Endothelial cell of umbilical vein (primary cell): ENCODE data around the gene C19orf73. TPM values are rescaled to one million over a fixed set of nuclear protein-coding genes. Genes with fewer than 3 reads are reported as not detected.
A peak's percentile ranks its signal among the peaks of the same experiment; 100 is the strongest.

ENCODE experiments used
- BruUV-seq: library from RNA; stranded (reverse); fragments of 400-500 nt; replicated peaks from 2 replicates; lab custom pipeline; 2021; lab: Mats Ljungman, UMichigan
- CTCF ChIA-PET: fragments of 300-600, 350-600 bp; sonication (Branson Sonifier 250); formaldehyde crosslinking; loops from one replicate; lab custom pipeline; 2021; ENCODE audit warnings: antibody characterized with exemption, inconsistent platforms; lab: Charles Lee
- POLR2A ChIA-PET: fragments of 300-600, 350-600 bp; sonication (Branson Sonifier 250); formaldehyde crosslinking; loops from one replicate; lab custom pipeline; 2021; ENCODE audit warnings: antibody characterized with exemption, inconsistent platforms; lab: Charles Lee
- DNase-seq: peaks from one replicate; pipeline ENCODE4 v3.0.0-alpha.2; 2011; ENCODE audit warnings: low read depth, low spot score
- FAIRE-seq: peaks from 2 replicates; lab custom pipeline; 2011; peaks lifted over from hg19 to GRCh38; lab: Jason Lieb, UNC
- H2AFZ ChIP-seq: 2 replicates; pipeline ENCODE4 v1.6.0; 2012; ENCODE audit warnings: low read depth, low read length, control low read depth, inconsistent platforms
- H3K27ac ChIP-seq: 2 replicates; pipeline ENCODE4 v1.5.1; 2011; ENCODE audit warnings: low read depth, mild to moderate bottlenecking, control low read depth, low read length, moderate library complexity; ENCODE audit not compliant: insufficient read depth
- H3K27me3 ChIP-seq, 2 experiments: 2 replicates each; pipeline versions ENCODE4 v1.6.0 to v1.6.1; 2011; ENCODE audit warnings: low read length in 2 of 2, mixed read lengths in 1 of 2; ENCODE audit not compliant: control insufficient read depth in 2 of 2, insufficient read depth in 2 of 2
- H3K36me3 ChIP-seq, 2 experiments: 2 replicates in 1 of 2; 3 replicates in 1 of 2; pipeline ENCODE4 v1.5.1; 2011; ENCODE audit warnings: low read length in 2 of 2, mild to moderate bottlenecking in 1 of 2, moderate library complexity in 1 of 2; ENCODE audit not compliant: control insufficient read depth in 2 of 2, insufficient read depth in 2 of 2; ENCODE audit errors: extremely low read depth in 1 of 2
- H3K4me1 ChIP-seq: 3 replicates; pipeline ENCODE4 v1.5.1; 2011; ENCODE audit warnings: mild to moderate bottlenecking, low read length; ENCODE audit not compliant: control insufficient read depth, insufficient read depth; ENCODE audit errors: extremely low read depth
- H3K4me2 ChIP-seq: 2 replicates; pipeline ENCODE4 v1.6.1; 2011; ENCODE audit warnings: low read length, control low read depth, mixed read lengths; ENCODE audit not compliant: insufficient read depth
- H3K4me3 ChIP-seq, 3 experiments: fragments of 200-600 bp in 1 of 3; sonication (generic), shearing (Covaris generic) in 1 of 3; replicated peaks in 1 of 3; 2 replicates each; pipeline ENCODE4 v1.5.1; 2011 to 2016; ENCODE audit warnings: control low read depth in 3 of 3, low read length in 3 of 3, mild to moderate bottlenecking in 2 of 3, inconsistent platforms in 1 of 3, low read depth in 1 of 3, moderate library complexity in 1 of 3; ENCODE audit not compliant: insufficient read depth in 1 of 3
- H3K79me2 ChIP-seq: 2 replicates; pipeline ENCODE4 v1.6.0; 2012; ENCODE audit warnings: low read length, inconsistent platforms; ENCODE audit not compliant: control insufficient read depth, insufficient read depth
- H3K9ac ChIP-seq: replicated peaks from 2 replicates; pipeline ENCODE3; 2011; ENCODE audit warnings: low read length, control low read depth; ENCODE audit not compliant: insufficient read depth; ENCODE audit errors: extremely low read depth
- H3K9me1 ChIP-seq: replicated peaks from 3 replicates; pipeline ENCODE4 v1.6.0; 2011; ENCODE audit warnings: mild to moderate bottlenecking, low read length; ENCODE audit not compliant: control insufficient read depth, insufficient read depth; ENCODE audit errors: extremely low read depth
- H3K9me3 ChIP-seq: replicated peaks from 2 replicates; pipeline ENCODE4 v1.5.1; 2012; ENCODE audit warnings: low read length, inconsistent platforms; ENCODE audit not compliant: control insufficient read depth, insufficient read depth
- H4K20me1 ChIP-seq: replicated peaks from 2 replicates; pipeline ENCODE3; 2011; ENCODE audit warnings: mild to moderate bottlenecking, low read length; ENCODE audit not compliant: control insufficient read depth, insufficient read depth; ENCODE audit errors: extremely low read depth
- EZH2 ChIP-seq: IDR thresholded peaks from 2 replicates; pipeline ENCODE4 v1.6.1; 2012; ENCODE audit warnings: borderline replicate concordance, low read depth, mild to moderate bottlenecking, moderate library complexity, low read length, inconsistent platforms; ENCODE audit not compliant: severe bottlenecking
- POLR2A ChIP-seq: IDR thresholded peaks from 2 replicates; pipeline ENCODE4 v1.6.1; 2012; ENCODE audit warnings: low read depth, mild to moderate bottlenecking, control low read depth, low read length
- POLR2AphosphoS5 ChIP-seq: IDR thresholded peaks from 2 replicates; pipeline ENCODE4 v1.6.1; 2012; ENCODE audit warnings: low read depth, mild to moderate bottlenecking, control low read depth, low read length, moderate library complexity; ENCODE audit not compliant: insufficient read depth
- dilution Hi-C: fragments of 300-500 bp; cut with MboI; formaldehyde crosslinking; loops from one replicate; pipeline ENCODE4 v1.15.0; 2019; ENCODE audit warnings: low sequenced_read_pairs; ENCODE audit not compliant: extremely low pct_ligation_motif_present
- intact Hi-C: fragments of 100-400 bp; cut with micrococcal nuclease; formaldehyde crosslinking; loops from one replicate; pipeline ENCODE4 v1.10.0; 2022
- polyA plus RNA-seq, 4 experiments: library from polyadenylated mRNA; depleted of rRNA in 3 of 4; stranded (reverse) in 3 of 4; unstranded in 1 of 4; fragments of >200 nt; gene quantifications; 2 replicates each; pipeline versions ENCODE4 v1.2.1 to v1.2.3, GENCODE V29; 2011 to 2012; ENCODE audit warnings: missing spikeins in 1 of 4
- total RNA-seq: library from RNA; stranded (reverse); gene quantifications from 2 replicates; pipeline ENCODE4 v1.2.3, GENCODE V29; 2021
- TF ChIP-seq, protein P1 (sequence below), 2 donors: IDR thresholded peaks; 1 replicate in 1 of 2; 2 replicates in 1 of 2; pipeline ENCODE4 v1.5.1; 2011; ENCODE audit warnings: low read length in 2 of 2, mild to moderate bottlenecking in 2 of 2, moderate library complexity in 2 of 2, control low read depth in 1 of 2, inconsistent platforms in 1 of 2, low read depth in 1 of 2; ENCODE audit not compliant: insufficient read depth in 1 of 2; ENCODE audit errors: extremely low read depth in 1 of 2

The C19orf73 gene
- total and polyA plus RNA-seq, 2 donors (not counting 3 experiments of a cell fraction or from before 2014, with no cell fraction given), result 1.8 TPM; not detected in 1

DNA sequence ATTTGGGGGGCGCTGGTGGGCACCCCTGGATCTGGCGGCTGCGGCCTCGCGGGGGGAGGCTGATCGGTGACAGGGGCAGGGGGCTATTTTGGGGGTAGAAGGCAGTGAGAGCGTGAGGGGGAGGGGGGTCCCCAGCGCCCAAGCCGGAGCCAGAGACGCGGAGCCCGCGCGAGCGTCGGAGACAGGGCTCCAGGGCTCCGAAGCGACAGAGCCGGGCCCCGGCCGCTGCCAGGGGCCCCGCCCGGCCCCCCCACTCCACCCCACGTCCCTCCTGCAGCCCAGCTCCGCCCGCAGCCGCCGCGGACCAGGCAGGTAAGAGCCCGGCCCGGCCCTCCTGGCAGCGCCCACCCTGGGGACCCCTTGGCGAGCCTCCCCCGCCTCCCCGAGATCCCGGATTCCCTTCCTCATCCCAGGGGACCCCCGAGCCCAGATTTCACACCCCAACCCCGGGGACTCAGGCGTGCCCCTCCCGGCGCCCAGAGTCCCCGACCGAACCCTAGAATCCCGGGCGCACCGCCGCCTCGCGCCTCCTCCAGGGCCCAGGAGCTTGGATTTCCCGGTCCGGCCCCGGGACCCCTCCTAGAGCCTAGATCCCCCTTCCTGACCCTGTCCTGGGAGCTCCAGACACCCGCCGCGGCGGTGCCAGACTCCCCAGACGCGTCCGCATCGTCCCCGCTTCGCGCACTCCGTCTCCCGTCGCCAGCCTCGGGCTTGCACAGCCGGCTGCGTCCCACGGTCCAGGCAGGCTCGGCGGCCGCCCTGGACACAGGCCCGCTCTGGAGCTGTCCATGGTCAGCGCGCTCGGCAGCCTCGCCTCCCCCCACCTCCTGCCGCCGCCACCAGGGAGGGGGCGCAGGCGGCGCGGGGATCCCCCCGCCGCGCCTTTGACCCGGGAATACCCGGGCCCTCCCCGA is 725 bp upstream of the C19orf73 start, which contains the start of gene PPFIA3:
TSS of gene PPFIA3 (plus strand) at position 134 of the 914 bp plus-strand sequence. CDS start 8,330 bp downstream, outside the sequence.
- peak within 1 kb of the TSS; percentile 63 for H3K27ac ChIP-seq
- no peaks in the 10 kb centered on the region for H3K9me3 ChIP-seq
- H3K4me3 ChIP-seq, result peak within 1 kb of the TSS; percentile 16 to 65 (median 57)
- POLR2A ChIA-PET, result no interaction called here
- H3K27me3 ChIP-seq, result peaks cover 4 to 8% of the 10 kb centered on the region in 2 experiments
- CTCF ChIA-PET, result interaction anchor here (0.8 to 2.7 kb wide), 11 partner anchors 13 to 105 kb away, joined by 3 to 13 read pairs (median 5); no protein-coding TSS in a partner anchor
- TF ChIP-seq, protein P1, sequence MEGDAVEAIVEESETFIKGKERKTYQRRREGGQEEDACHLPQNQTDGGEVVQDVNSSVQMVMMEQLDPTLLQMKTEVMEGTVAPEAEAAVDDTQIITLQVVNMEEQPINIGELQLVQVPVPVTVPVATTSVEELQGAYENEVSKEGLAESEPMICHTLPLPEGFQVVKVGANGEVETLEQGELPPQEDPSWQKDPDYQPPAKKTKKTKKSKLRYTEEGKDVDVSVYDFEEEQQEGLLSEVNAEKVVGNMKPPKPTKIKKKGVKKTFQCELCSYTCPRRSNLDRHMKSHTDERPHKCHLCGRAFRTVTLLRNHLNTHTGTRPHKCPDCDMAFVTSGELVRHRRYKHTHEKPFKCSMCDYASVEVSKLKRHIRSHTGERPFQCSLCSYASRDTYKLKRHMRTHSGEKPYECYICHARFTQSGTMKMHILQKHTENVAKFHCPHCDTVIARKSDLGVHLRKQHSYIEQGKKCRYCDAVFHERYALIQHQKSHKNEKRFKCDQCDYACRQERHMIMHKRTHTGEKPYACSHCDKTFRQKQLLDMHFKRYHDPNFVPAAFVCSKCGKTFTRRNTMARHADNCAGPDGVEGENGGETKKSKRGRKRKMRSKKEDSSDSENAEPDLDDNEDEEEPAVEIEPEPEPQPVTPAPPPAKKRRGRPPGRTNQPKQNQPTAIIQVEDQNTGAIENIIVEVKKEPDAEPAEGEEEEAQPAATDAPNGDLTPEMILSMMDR (IDR thresholded peaks at IDR 0.05; ENCODE audit: extremely low read depth in 1 of 2, insufficient read depth in 1 of 2, low read depth in 1 of 2, low read length in 2 of 2), result no peak
- TF ChIP-seq POLR2AphosphoS5 (peak; percentile 24), POLR2A (no peak), EZH2 (no peak)
- H3K4me2 ChIP-seq, result peak within 1 kb of the TSS; percentile 41
- H3K9ac ChIP-seq, result peak within 1 kb of the TSS; percentile 69
- H4K20me1 ChIP-seq, result no peaks in the 10 kb centered on the region
- H2AFZ ChIP-seq, result peak within 1 kb of the TSS; percentile 80
- peak; percentile 73 for FAIRE-seq
- BruUV-seq, result no TSS peak
- DNase-seq, result peak; percentile 51
- intact Hi-C loops, result loop anchor here (1.0 to 5.0 kb wide), 2 partner anchors 30 to 78 kb away; no protein-coding TSS in a partner anchor
- H3K79me2 ChIP-seq, result no peaks in the 10 kb centered on the region
- H3K4me1 ChIP-seq, result peaks cover 12% of the 10 kb centered on the region
- H3K36me3 ChIP-seq, result no peaks in the 10 kb centered on the region
- no peaks in the 10 kb centered on the region for H3K9me1 ChIP-seq
- dilution Hi-C loops, result no loop called here
